PC-9 (cell line): ENCODE results near the gene FAM13B. TPM values are rescaled to one million over a fixed set of nuclear protein-coding genes. Genes with fewer than 3 reads are reported as not detected.

ENCODE experiments used
- Bru-seq: library from RNA; stranded (reverse); fragments of 400-500 nt; gene quantifications from one replicate; lab custom pipeline; 2021; lab: Mats Ljungman, UMichigan
- BruChase-seq, 2 experiments: library from RNA; stranded (reverse); fragments of 400-500 nt; gene quantifications; one replicate each; lab custom pipeline; 2021; lab: Mats Ljungman, UMichigan
- BruUV-seq: library from RNA; stranded (reverse); fragments of 400-500 nt; replicated peaks from 2 replicates; lab custom pipeline; 2021; lab: Mats Ljungman, UMichigan
- CTCF ChIA-PET: fragments of 300-600 bp; sonication (Branson Sonifier 250); formaldehyde crosslinking; loops from one replicate; lab custom pipeline; 2022; ENCODE audit warnings: antibody characterized with exemption; lab: Charles Lee
- POLR2A ChIA-PET: fragments of 300-600 bp; sonication (Branson Sonifier 250); formaldehyde crosslinking; loops from one replicate; lab custom pipeline; 2022; ENCODE audit warnings: antibody characterized with exemption; ENCODE audit not compliant: unreplicated experiment; lab: Charles Lee
- DNase-seq, 2 experiments: peaks; one replicate each; pipeline versions ENCODE4 v3.0.0 to v3.0.0-alpha.2; 2015 to 2022; ENCODE audit warnings: mixed read lengths in 1 of 2
- H2AFZ ChIP-seq: fragments of 200-600 bp; sonication (generic); 2 replicates; pipeline ENCODE4 v1.8.1; 2017; ENCODE audit warnings: antibody characterized with exemption
- H3F3A ChIP-seq: fragments of 200-600 bp; sonication (generic); 2 replicates; pipeline ENCODE4 v1.8.1; 2017; ENCODE audit warnings: antibody characterized with exemption, mild to moderate bottlenecking, low read depth; ENCODE audit not compliant: insufficient read depth
- H3K27ac ChIP-seq: fragments of 200-600 bp; sonication (generic); 2 replicates; pipeline ENCODE4 v1.6.1; 2016; ENCODE audit warnings: mixed run types
- H3K27me3 ChIP-seq: fragments of 200-600 bp; sonication (generic); 2 replicates; pipeline ENCODE4 v1.6.1; 2016; ENCODE audit warnings: low read depth, mixed run types; ENCODE audit not compliant: insufficient read depth
- H3K36me3 ChIP-seq: fragments of 200-600 bp; sonication (generic); 2 replicates; pipeline ENCODE4 v1.6.1; 2016; ENCODE audit warnings: low read depth, mixed run types
- H3K4me1 ChIP-seq: fragments of 200-600 bp; sonication (generic); replicated peaks from 2 replicates; pipeline ENCODE4 v1.6.1; 2016; ENCODE audit warnings: mixed run types; ENCODE audit not compliant: insufficient read depth
- H3K4me2 ChIP-seq: fragments of 200-600 bp; sonication (generic); 2 replicates; pipeline ENCODE4 v1.6.1; 2017; ENCODE audit warnings: mixed run types
- H3K4me3 ChIP-seq: fragments of 200-600 bp; sonication (generic); 2 replicates; pipeline ENCODE4 v1.6.1; 2016; ENCODE audit warnings: mixed run types
- H3K79me2 ChIP-seq: fragments of 200-600 bp; sonication (generic); 2 replicates; pipeline ENCODE4 v1.6.1; 2017; ENCODE audit warnings: low read depth, mixed run types
- H3K9me2 ChIP-seq: fragments of 200-600 bp; sonication (generic); 2 replicates; pipeline ENCODE4 v1.8.1; 2017; ENCODE audit warnings: mild to moderate bottlenecking; ENCODE audit not compliant: insufficient read depth
- H3K9me3 ChIP-seq: fragments of 200-600 bp; sonication (generic); 2 replicates; pipeline ENCODE4 v1.8.1; 2016; ENCODE audit warnings: low read depth; ENCODE audit not compliant: insufficient read depth
- H4K20me1 ChIP-seq: fragments of 200-600 bp; sonication (generic); 2 replicates; pipeline ENCODE4 v1.8.1; 2017; ENCODE audit not compliant: insufficient read depth
- CTCF ChIP-seq: fragments of 200-600 bp; sonication (generic); conservative IDR thresholded peaks from 2 replicates; pipeline ENCODE4 v1.6.1; 2017; ENCODE audit warnings: mixed run types, antibody characterized with exemption, mild to moderate bottlenecking, moderate library complexity
- EZH2 ChIP-seq: fragments of 200-600 bp; sonication (generic); IDR thresholded peaks from 2 replicates; pipeline ENCODE4 v1.8.0; 2017; ENCODE audit warnings: antibody characterized with exemption, low read depth
- intact Hi-C: fragments of 100-400 bp; cut with micrococcal nuclease; formaldehyde crosslinking; loops from one replicate; pipeline ENCODE4 v1.10.0; 2022; ENCODE audit not compliant: unreplicated experiment
- long read RNA-seq: library from polyadenylated mRNA; stranded (forward); transcript quantifications from one replicate; pipeline ENCODE4 v2.0.0, GENCODE V29; 2022
- total RNA-seq: library from RNA; stranded (reverse); gene quantifications from 2 replicates; pipeline ENCODE4 v1.2.3, GENCODE V29; 2021

The FAM13B gene
- total RNA-seq, result 23.8 and 25.1 TPM in 2 replicates
- Bru-seq, nascent RNA, result percentile 93 among the genes with signal in this experiment
- BruChase-seq, experiment 1, labeled RNA remaining after a 2-hour chase, result percentile 93 among the genes with signal in this experiment
- BruChase-seq, experiment 2, labeled RNA remaining after a 6-hour chase, result percentile 77 among the genes with signal in this experiment
- long read RNA-seq, partial matches to known transcripts, result 0 of 22 reads
- long read RNA-seq, other reads (novel, unspliced or antisense), result 22 of 22 reads

- TF ChIP-seq EZH2 (no peak), CTCF (no peak)
- Histone ChIP-seq H3K79me2 (peaks cover 51% of the 10 kb centered on the region), H2AFZ (peak within 1 kb of the TSS; percentile 83), H4K20me1 (peaks cover 38% of the 10 kb centered on the region), H3K4me3 (peak within 1 kb of the TSS; percentile 59), H3K27me3 (no peaks in the 10 kb centered on the region), H3K36me3 (0 out of 2 replicates have a peak, but pooled peaks cover 3% of the 10 kb centered on the region), H3K9me3 (no peaks in the 10 kb centered on the region), H3K27ac (peak within 1 kb of the TSS; percentile 88), H3K4me2 (peak within 1 kb of the TSS; percentile 91), H3K9me2 (no peaks in the 10 kb centered on the region), H3K4me1 (peaks cover 26% of the 10 kb centered on the region), H3F3A (peaks cover 21% of the 10 kb centered on the region)
- intact Hi-C loops, result loop anchor here (1.0 to 2.0 kb wide), 2 partner anchors 253 to 278 kb away; partner anchors contain the start of gene HNRNPA0
- BruUV-seq, result no TSS peak
- peak; percentile 58 to 83 for DNase-seq
- ChIA-PET CTCF (no interaction called here), POLR2A (no interaction called here)
These were observed at the start of gene FAM13B for GRCh38 chr5:138032572-138033385. FAM13B (minus strand) TSS chr5:138033079; CDS start chr5:138019111, 13,968 bp downstream.

- BruUV-seq, result no TSS peak
- no peak overlapping the region for H3K4me2 ChIP-seq
- H4K20me1 ChIP-seq, result no peaks in the 10 kb centered on the region
- H2AFZ ChIP-seq, result no peak overlapping the region
- no peaks in the 10 kb centered on the region for H3K79me2 ChIP-seq
- TF ChIP-seq EZH2, result no peak
- TF ChIP-seq CTCF, result no peak
- H3F3A ChIP-seq, result no peaks in the 10 kb centered on the region
- no peaks in the 10 kb centered on the region for H3K36me3 ChIP-seq
- no peaks in the 10 kb centered on the region for H3K27me3 ChIP-seq
- no peaks in the 10 kb centered on the region for H3K9me3 ChIP-seq
- intact Hi-C loops, result no loop called here
- no peaks in the 10 kb centered on the region for H3K9me2 ChIP-seq
- ChIA-PET POLR2A (interaction anchor here (0.6 kb wide), 1 partner anchor 302 kb away, joined by 27 read pairs; no protein-coding TSS in a partner anchor), CTCF (no interaction called here)
- no peak overlapping the region for H3K27ac ChIP-seq
- no peak overlapping the region for H3K4me3 ChIP-seq
- H3K4me1 ChIP-seq, result no peaks in the 10 kb centered on the region
- no peak for DNase-seq
These were observed 49.2 kb upstream of the FAM13B start for GRCh38 chr5:138082033-138082432.

- POLR2A ChIA-PET, result no interaction called here
- Histone ChIP-seq H3K9me2 (no peaks in the 10 kb centered on the region), H4K20me1 (no peaks in the 10 kb centered on the region), H2AFZ (no peak overlapping the region), H3K27me3 (no peaks in the 10 kb centered on the region), H3K79me2 (no peaks in the 10 kb centered on the region), H3F3A (no peaks in the 10 kb centered on the region), H3K4me2 (no peak overlapping the region), H3K9me3 (no peaks in the 10 kb centered on the region), H3K36me3 (no peaks in the 10 kb centered on the region), H3K4me3 (no peak overlapping the region), H3K27ac (no peak overlapping the region), H3K4me1 (no peaks in the 10 kb centered on the region)
- CTCF ChIA-PET, result interaction anchor here (0.9 kb wide), 1 partner anchor 55 kb away, joined by 6 read pairs; no protein-coding TSS in a partner anchor
- intact Hi-C loops, result loop anchor here (5.0 kb wide), 1 partner anchor 424 kb away; no protein-coding TSS in a partner anchor
- no TSS peak for BruUV-seq
- TF ChIP-seq EZH2, result no peak
- TF ChIP-seq CTCF, result no peak
- no peak for DNase-seq
These were observed 45.2 kb upstream of the FAM13B start for GRCh38 chr5:138078006-138078643.
